Activated T-helper 1 cell treated with Interleukin-2 at 50 U/mL for 16 hours (primary cell): Measurements from ENCODE around the gene TAP2.

Experiments used
- DNase-seq: peaks from one replicate; pipeline ENCODE4 v3.0.0-alpha.2; 2020; ENCODE audit warnings: low read depth

Gene TAP2

GRCh38 chr6:32854376-32855178, 16.0 kb upstream of the TAP2 start:
- DNase-seq: peak; percentile 24

- DNase-seq: peak; percentile 86
Measured at GRCh38 chr6:32853541-32854375, 15.2 kb upstream of the TAP2 start, which contains the start of the genes PSMB9 and TAP1. PSMB9 (plus strand) TSS chr6:32854192; CDS start chr6:32854230, 38 bp downstream. TAP1 (minus strand) TSS chr6:32853704; CDS start chr6:32853636, 68 bp downstream.

GRCh38 chr6:32852844-32853540, 14.5 kb upstream of the TAP2 start:
- peak; percentile 31 for DNase-seq

GRCh38 chr6:32852018-32852843, 13.7 kb upstream of the TAP2 start:
- no peak for DNase-seq

- no peak for DNase-seq
Measured at GRCh38 chr6:32851025-32851424, 12.5 kb upstream of the TAP2 start.

GRCh38 chr6:32849126-32849525, 10.6 kb upstream of the TAP2 start:
- no peak for DNase-seq

GRCh38 chr6:32847795-32848194, 9.3 kb upstream of the TAP2 start:
- no peak for DNase-seq

GRCh38 chr6:32847004-32847403, 8.5 kb upstream of the TAP2 start:
- DNase-seq: no peak

GRCh38 chr6:32845384-32845884, 6.9 kb upstream of the TAP2 start:
- peak; percentile 18 for DNase-seq

- DNase-seq: no peak
Measured at GRCh38 chr6:32844839-32845383, 6.4 kb upstream of the TAP2 start.

- DNase-seq: peak; percentile 94
Measured at GRCh38 chr6:32843979-32844838, 5.7 kb upstream of the TAP2 start, which contains the start of gene PSMB8. PSMB8 (minus strand) TSS chr6:32844047; CDS start chr6:32843996, 51 bp downstream.

- DNase-seq: no peak
Measured at GRCh38 chr6:32843331-32843978, 4.9 kb upstream of the TAP2 start.

GRCh38 chr6:32842690-32843089, 4.2 kb upstream of the TAP2 start:
- no peak for DNase-seq

GRCh38 chr6:32842021-32842650, 3.6 kb upstream of the TAP2 start:
- no peak for DNase-seq

- no peak for DNase-seq
Measured at GRCh38 chr6:32840604-32841246, 2.2 kb upstream of the TAP2 start.

GRCh38 chr6:32839356-32839755, 817 bp upstream of the TAP2 start:
- DNase-seq: no peak

GRCh38 chr6:32837651-32838113, 857 bp downstream of the TAP2 start:
- no peak for DNase-seq

GRCh38 chr6:32836873-32837272, 1.7 kb downstream of the TAP2 start:
- DNase-seq: no peak
